SK-N-MC (cell line): ENCODE results near the gene FBXO24.

Experiments
- EZH2 ChIP-seq: fragments of 200-600 bp; sonication (generic); IDR thresholded peaks from one replicate; pipeline ENCODE4 v1.6.1; 2017; ENCODE audit warnings: antibody characterized with exemption
- FOXP2 ChIP-seq: optimal IDR thresholded peaks from 2 replicates; pipeline ENCODE3; 2011; ENCODE audit warnings: mild to moderate bottlenecking, moderate library complexity; ENCODE audit not compliant: insufficient read depth; ENCODE audit errors: extremely low read length, control extremely low read depth
- POLR2AphosphoS5 ChIP-seq: IDR thresholded peaks from 2 replicates; pipeline ENCODE4 v1.6.1; 2012; ENCODE audit warnings: mild to moderate bottlenecking, low read depth, low read length, borderline replicate concordance

DNA sequence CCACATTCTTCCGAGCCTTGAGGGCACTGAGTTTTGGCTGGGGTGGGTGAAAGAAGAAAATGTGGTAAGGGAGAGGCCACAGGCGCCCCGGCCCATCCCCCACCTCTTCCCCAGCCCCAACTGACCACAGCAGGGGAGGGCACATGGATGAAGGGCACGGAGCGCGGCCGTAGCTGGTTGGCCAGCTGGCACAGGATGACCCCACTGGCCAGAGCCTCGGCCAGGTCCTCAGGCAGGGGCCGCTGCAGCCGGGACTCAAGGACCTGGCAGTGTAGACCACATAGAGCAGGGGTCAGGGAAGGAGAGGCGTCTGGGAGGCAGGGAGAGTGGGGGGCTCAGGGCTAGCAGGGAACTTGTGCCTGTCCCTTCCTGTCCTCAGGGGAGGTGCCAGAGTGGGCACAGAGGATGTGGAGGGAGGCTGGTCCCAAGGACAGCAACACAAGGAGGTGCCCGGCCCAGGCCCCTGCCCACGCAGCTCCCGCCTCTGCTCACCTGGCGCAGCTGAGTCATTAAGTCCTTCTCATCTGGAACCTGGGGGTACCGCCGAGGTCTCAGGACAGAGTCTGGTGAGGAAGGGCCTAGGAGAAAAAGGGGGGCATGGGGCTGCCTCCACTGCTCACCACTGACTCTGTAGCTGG, 10.3 kb upstream of the FBXO24 start:
- TF ChIP-seq POLR2AphosphoS5 = no peak
- no peak for TF ChIP-seq EZH2
- TF ChIP-seq FOXP2 = no peak
